PC-3 (cell line): Measurements from ENCODE around the gene UNC13D.

ENCODE experiments used
- EZH2 ChIP-seq: fragments of 300-600 bp; sonication (generic); IDR thresholded peaks from one replicate; pipeline ENCODE4 v1.6.1; 2017; ENCODE audit warnings: antibody characterized with exemption, mild to moderate bottlenecking, low read length; ENCODE audit not compliant: unreplicated experiment
- TF ChIP-seq, protein P1 (sequence below): fragments of 300-600 bp; sonication (generic); conservative IDR thresholded peaks from 2 replicates; pipeline ENCODE4 v1.5.1; 2017; ENCODE audit warnings: antibody characterized with exemption, low read depth, mild to moderate bottlenecking, low read length

DNA sequence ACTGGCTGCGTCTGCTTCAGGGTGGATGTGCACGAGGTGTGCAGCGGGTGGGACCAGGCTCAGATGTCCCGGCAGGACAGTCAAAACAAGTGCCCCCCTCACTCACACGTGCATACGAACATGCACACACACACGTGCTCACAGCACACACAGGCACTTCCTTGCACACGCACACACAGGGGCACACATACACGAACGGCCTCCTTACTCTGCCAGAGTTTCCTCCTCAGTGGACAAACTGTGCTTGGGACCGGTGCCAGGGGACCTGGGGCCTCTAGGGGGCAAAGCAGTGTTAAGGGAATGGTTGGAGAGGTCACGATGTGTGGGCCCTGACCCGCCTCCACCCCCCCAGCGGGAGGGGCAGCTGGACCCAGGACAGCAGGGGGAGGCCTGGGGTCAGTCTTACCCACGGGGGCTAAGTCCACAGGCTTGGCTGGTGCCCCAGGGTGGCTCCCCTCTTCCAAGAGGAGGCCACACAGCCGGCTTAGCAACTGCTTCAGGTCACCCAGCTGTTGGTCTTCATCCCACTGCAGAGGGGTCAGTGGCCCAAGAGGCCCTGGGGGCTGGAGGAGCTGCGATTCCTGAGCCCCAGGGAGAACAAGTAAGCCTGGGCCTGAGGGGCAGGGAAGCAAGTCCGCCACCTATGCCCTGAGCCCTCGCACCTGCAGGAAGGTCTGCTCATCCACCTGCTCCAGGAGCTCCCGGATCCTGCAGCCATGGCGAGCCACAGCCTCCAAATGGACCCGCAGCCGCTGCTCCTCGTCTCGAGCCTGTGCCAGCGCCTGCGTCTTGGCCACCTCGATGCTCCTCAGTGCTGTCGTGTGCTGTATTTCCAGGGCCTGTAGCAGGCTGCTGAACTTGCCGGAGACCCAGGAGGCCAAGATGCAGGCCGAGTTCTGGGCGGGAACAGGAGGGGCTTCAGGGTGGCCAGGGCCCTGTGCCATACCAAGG, 47.7 kb upstream of the UNC13D start:
- TF ChIP-seq EZH2, result no peak
- TF ChIP-seq, protein P1, sequence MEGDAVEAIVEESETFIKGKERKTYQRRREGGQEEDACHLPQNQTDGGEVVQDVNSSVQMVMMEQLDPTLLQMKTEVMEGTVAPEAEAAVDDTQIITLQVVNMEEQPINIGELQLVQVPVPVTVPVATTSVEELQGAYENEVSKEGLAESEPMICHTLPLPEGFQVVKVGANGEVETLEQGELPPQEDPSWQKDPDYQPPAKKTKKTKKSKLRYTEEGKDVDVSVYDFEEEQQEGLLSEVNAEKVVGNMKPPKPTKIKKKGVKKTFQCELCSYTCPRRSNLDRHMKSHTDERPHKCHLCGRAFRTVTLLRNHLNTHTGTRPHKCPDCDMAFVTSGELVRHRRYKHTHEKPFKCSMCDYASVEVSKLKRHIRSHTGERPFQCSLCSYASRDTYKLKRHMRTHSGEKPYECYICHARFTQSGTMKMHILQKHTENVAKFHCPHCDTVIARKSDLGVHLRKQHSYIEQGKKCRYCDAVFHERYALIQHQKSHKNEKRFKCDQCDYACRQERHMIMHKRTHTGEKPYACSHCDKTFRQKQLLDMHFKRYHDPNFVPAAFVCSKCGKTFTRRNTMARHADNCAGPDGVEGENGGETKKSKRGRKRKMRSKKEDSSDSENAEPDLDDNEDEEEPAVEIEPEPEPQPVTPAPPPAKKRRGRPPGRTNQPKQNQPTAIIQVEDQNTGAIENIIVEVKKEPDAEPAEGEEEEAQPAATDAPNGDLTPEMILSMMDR, result no peak
